Measurements from ENCODE around the gene TBC1D17.
"Not testable (repeated sequence)": the region's sequence is repeated elsewhere in the genome, so short reads cannot be mapped to it uniquely, and the experiment has no call there.

TBC1D17 gene

DNA sequence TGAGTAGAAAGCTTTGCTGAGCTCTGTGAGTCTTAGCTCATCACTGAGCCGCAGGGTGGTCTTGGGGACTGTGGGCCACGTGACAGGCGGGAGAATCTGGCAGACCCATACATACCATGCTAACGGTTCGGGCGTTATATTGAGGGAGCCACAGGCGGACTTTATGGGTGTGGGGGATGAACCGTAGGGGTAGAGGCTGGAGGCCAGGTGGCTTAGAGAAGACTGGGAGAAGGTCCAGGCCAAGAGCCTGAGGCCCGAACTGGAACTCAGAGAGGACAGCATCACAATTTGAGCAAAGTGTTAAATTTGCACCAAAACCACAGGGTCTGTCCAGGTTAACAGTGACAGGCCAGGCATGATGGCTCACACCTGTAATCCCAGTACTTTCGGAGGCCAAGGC lies 36.2 kb downstream of the TBC1D17 start:
- H3K4me1 ChIP-seq: peaks cover 48% of the 10 kb centered on the region
- peaks cover 98% of the 10 kb centered on the region for H3K36me3 ChIP-seq
- no peak overlapping the region for H3K4me3 ChIP-seq
- peaks cover 99% of the 10 kb centered on the region for H4K20me1 ChIP-seq
- no peak overlapping the region for H3K9ac ChIP-seq
- no peak for TF ChIP-seq Cebpa-rat (IDR thresholded peaks at IDR 0.05)
- H3K27me3 ChIP-seq: no peaks in the 10 kb centered on the region
- H3K9me3 ChIP-seq: no peaks in the 10 kb centered on the region
- no peak overlapping the region for H3K27ac ChIP-seq
- no peak overlapping the region for H3K4me2 ChIP-seq

DNA sequence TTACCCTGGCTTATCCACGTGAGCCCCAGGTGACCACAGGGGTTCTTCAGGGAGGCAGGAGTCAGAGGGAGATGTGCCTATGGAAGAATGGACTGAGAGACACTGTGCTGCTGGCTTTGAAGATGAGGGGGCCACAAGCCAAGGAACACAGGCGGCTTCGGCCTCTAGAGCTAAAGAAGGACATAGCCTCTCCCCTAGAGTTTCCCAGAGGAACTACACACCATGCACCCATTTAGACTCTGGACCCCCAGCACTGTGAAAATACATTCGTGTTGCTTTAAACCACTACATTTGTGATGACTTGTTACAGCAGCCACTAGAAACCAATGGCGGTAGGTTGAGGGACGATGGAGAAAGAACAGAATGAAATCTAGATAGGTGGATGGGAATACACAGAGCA lies 37.8 kb downstream of the TBC1D17 start:
- H3K4me2 ChIP-seq: no peak overlapping the region
- peaks cover 99% of the 10 kb centered on the region for H4K20me1 ChIP-seq
- no peak for TF ChIP-seq Cebpa-rat (IDR thresholded peaks at IDR 0.05)
- H3K27ac ChIP-seq: no peak overlapping the region
- no peak overlapping the region for H3K9ac ChIP-seq
- no peaks in the 10 kb centered on the region for H3K27me3 ChIP-seq
- peaks cover 51% of the 10 kb centered on the region for H3K4me1 ChIP-seq
- no peak overlapping the region for H3K4me3 ChIP-seq
- H3K36me3 ChIP-seq: peaks cover 96% of the 10 kb centered on the region
- no peaks in the 10 kb centered on the region for H3K9me3 ChIP-seq

DNA sequence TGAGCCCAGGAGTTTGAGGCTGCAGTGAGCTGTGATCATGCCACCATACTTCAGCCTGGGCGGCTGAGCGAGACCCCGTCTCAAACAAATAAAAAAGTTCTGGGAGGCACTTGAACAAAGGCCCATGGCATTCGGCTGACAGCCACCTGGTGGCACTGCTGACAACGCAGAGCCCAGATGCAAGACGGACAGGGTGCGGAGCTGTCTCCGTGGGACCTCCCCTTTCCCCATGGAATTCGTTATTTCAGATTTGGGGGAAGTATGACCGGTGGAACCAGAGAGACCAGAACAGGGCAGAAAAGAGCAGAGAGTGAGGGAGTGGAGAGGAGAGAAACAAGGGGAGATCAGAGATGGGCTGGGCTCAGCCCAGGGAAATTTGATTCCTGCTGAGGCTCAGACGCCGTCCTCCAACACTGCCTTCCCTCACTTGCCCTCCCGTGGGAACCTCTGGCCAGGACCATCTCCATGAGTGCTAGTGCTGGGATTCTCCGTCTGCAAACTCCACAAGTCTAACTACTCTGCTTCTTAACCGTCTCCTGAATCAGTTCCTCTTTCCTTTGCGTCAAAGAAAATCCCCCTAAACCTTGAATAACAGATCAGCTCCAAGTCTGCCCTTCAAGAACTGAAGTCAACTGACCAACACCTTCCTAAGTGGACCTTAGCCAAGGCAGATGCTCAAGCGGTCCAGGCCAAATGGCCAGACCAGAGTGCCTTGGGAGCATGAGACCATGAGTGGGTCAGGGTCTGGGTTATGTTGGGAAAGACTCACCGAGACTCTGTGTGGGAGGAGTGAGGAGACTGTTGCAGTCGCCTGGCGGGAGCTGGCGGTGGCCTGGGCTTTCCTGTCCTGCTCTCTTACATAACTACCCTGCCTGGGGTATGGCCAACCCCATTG lies 39.6 kb downstream of the TBC1D17 start:
- Histone ChIP-seq H3K4me2 (0 out of 2 replicates have a peak overlapping the region, but pooled peaks have one; percentile 1), H3K27ac (0 out of 2 replicates have a peak overlapping the region, but pooled peaks have one; percentile 7), H3K27me3 (no peaks in the 10 kb centered on the region), H3K36me3 (peaks cover 97% of the 10 kb centered on the region), H3K4me3 (no peak overlapping the region), H3K9me3 (no peaks in the 10 kb centered on the region), H3K4me1 (peaks cover 55% of the 10 kb centered on the region), H3K9ac (no peak overlapping the region), H4K20me1 (peaks cover 99% of the 10 kb centered on the region)
- TF ChIP-seq Cebpa-rat (IDR thresholded peaks at IDR 0.05): no peak

DNA sequence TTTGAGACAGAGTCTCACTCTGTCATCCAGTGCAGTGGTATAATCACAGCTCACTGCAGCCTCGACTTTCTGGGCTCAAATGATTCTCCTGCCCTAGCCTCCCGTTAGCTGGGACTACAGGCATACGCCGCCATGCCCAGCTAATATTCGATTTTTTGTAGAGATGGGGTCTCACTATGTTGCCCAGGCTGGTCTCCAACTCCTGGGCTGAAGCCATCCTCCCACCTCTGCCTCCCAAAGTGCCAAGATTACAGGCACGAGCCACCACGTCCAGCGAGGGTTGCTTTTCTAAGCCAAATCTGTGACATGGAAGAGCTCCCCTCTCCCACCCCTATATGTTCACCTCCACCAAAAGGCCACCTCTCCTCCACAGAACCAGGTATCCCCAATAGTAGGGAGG lies 40.6 kb downstream of the TBC1D17 start:
- peaks cover 55% of the 10 kb centered on the region for H3K4me1 ChIP-seq
- H3K4me3 ChIP-seq: no peak overlapping the region
- H3K27me3 ChIP-seq: no peaks in the 10 kb centered on the region
- peaks cover 97% of the 10 kb centered on the region for H3K36me3 ChIP-seq
- no peak overlapping the region for H3K9ac ChIP-seq
- H4K20me1 ChIP-seq: peaks cover 99% of the 10 kb centered on the region
- no peak overlapping the region for H3K27ac ChIP-seq
- TF ChIP-seq Cebpa-rat (IDR thresholded peaks at IDR 0.05): no peak
- no peak overlapping the region for H3K4me2 ChIP-seq
- H3K9me3 ChIP-seq: no peaks in the 10 kb centered on the region

DNA sequence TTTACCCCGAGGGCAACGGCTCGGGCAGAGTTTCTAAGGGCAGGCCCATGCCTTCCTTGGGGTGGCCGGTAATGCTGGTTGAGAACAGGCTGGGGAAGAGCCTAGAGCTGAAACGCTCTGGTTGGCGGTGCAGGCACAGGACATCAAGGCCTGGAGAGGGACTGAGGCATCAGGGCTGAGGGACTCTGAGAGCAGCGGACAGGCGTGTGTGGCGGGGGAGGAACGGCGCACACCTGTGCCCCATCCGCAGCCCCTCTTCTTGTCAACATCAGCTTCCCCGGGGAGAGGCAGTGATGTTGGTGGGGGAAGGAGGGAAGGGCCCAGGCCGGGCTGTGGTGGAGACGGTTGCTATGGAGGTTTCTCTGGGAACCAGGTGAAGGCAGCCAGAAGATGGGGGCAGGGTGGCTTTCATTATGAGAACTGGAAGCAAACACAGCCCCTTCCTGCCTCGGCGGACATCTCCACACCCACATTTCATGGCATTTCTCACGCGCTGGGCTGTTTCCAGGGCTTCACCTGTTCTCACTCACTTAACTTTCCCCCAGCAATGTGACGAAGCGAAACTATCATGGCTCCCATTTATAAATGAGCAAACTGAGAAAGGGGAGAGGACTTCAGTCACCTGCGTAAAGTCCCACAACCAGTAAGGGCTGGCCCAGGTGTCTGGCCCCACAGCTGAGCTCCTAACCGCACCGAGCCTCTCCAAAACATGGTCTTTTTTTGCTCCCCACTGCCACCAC lies 43.3 kb downstream of the TBC1D17 start:
- Histone ChIP-seq H4K20me1 (peaks cover 99% of the 10 kb centered on the region), H3K27ac (peak overlapping the region; percentile 87), H3K4me1 (peaks cover 81% of the 10 kb centered on the region), H3K36me3 (peaks cover 96% of the 10 kb centered on the region), H3K9ac (peak overlapping the region; percentile 64), H3K4me2 (peak overlapping the region; percentile 98), H3K4me3 (no peak overlapping the region), H3K27me3 (no peaks in the 10 kb centered on the region), H3K9me3 (no peaks in the 10 kb centered on the region)
- no peak for TF ChIP-seq Cebpa-rat (IDR thresholded peaks at IDR 0.05)

DNA sequence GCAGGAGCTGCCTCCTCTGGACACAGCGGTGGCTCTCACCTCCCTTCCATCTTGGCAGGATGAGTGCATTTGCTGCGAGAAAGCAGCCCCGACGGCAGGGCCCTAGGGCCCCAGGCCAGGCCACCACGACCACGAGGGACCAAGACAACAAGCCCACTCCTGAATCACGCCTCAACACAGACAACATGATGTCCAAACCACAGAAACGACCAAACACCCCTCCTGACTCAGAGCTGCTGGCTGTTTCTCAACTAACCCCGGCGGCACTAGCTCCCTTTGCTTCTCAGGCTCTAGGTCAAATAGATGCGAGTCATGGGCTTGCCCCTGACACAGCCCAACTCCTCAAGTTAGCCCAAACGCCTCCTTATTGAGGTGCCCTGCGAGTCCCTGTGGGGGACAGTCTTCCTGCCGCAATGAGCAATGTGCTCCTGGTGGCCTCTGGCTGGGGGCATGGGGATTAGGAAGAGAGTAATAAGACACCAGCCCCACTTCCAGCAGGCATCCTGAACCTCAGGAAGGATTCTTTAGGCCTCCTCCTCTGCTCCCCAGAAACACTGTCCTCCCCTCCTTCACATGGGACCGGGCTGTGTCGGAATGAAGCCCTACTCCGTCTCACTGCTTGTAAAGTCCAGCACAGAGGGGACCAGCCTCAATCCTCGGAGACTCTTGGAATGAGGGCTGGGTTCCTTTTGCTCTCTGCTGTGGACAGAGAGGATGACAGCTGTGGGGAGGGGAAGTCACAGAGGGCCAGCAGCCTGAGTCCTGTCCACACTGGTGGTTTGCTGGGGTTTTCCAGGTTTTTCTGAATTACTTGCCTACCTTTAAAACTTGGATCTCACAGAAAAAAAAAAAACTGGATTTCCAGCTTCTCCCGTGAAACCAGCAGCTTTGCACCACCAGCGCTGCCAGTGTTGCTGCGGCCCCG lies 44.6 kb downstream of the TBC1D17 start:
- peaks cover 95% of the 10 kb centered on the region for H3K36me3 ChIP-seq
- peak overlapping the region; percentile 98 for H3K4me2 ChIP-seq
- H3K9ac ChIP-seq: peak overlapping the region; percentile 64
- H3K27ac ChIP-seq: peak overlapping the region; percentile 87
- H3K4me3 ChIP-seq: no peak overlapping the region
- no peaks in the 10 kb centered on the region for H3K9me3 ChIP-seq
- peaks cover 92% of the 10 kb centered on the region for H3K4me1 ChIP-seq
- no peak for TF ChIP-seq Cebpa-rat (IDR thresholded peaks at IDR 0.05)
- H3K27me3 ChIP-seq: no peaks in the 10 kb centered on the region
- H4K20me1 ChIP-seq: peaks cover 99% of the 10 kb centered on the region

DNA sequence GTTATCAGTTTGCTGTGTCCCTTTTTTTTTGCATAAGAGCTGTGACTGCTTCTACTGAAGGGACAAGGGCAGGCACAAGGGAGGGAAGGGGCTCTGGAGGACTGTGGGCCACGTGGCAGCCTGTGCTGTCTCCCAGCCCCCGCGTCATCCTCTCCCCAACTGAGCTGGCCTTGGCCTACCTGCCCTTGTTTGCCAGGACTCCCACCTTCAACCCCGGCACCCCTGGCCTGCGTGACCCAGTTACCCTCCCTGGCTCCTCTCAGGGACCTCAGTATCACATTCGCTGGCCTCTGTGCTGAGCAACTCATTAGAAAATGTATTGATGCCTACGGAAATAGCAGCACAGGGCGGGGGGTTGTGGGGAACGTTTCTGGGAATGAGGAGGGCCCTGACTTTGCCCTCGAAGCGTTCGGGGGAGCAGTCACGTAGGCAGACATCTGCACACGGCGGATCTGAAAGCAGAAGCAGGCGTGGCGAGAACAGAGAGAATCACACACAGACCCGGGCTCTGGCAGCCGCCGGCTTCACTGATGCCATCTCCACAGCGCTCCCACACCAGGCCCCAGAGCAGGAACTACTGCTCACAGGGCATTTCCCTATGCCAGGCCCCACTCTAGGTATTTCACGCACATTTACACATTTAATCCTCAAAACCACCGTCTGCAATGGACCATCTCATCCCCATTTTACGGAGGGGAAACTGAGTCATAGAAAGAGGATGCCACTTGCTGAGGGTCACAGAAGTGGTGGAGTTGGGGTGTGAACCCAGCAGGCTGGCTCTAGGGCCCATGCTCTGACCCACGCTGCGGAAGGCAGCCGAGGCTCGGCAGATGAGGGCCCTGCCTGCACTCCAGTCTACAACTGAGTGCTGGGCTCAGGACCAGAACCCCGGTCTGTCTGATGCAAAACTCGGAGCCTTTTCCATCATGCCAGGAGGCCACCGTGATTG lies 45.8 kb downstream of the TBC1D17 start:
- H3K27me3 ChIP-seq: no peaks in the 10 kb centered on the region
- peaks cover 98% of the 10 kb centered on the region for H4K20me1 ChIP-seq
- TF ChIP-seq Cebpa-rat (IDR thresholded peaks at IDR 0.05): no peak
- peaks cover 92% of the 10 kb centered on the region for H3K4me1 ChIP-seq
- H3K27ac ChIP-seq: peak overlapping the region; percentile 87
- peak overlapping the region; percentile 41; the same call in 1 of the 2 replicates for H3K4me3 ChIP-seq
- peaks cover 92% of the 10 kb centered on the region for H3K36me3 ChIP-seq
- peak overlapping the region; percentile 70 for H3K9ac ChIP-seq
- H3K9me3 ChIP-seq: no peaks in the 10 kb centered on the region
- peak overlapping the region; percentile 98 for H3K4me2 ChIP-seq

DNA sequence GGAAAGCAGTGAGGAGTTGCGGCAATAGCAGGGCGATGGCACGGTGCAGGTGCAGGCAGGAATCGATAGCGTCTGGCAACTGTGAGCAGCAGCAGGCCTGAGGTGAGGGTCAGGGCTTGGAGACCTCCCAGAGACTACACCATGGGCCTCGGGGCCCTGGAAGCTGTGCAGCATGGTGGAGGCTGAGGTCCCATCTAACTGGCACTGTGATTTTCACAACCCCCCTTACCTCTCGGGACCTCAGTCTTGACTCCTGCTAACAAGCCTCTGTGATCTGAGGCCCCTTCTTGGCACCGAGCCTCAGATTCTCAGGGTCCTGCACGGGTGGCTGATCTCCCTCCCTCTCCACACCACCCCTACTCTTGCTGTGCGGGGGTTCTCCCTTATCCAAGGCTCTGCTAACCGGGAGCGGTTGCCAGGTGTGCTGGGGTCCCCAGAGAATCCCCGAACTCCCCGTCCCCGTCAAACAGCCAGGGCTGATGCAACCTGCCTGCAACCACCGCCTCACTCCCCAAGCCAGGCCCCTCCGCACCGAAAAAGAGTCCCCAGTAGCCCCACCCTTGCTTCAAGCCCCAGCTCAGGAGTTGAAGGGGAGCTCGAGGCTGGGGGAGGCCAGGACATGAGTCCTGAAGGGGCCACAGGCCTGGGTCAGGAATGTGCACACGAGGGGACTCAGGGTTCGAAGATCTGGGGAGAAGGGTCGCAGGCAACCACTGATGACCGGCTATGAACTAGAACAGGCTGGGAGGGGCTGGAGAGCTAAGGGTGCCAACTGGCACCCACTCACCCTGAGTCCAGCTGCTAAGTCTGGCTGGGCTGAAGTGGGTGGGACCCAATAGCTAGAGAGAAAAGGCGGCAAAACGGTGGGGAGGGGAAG lies 46.7 kb downstream of the TBC1D17 start:
- TF ChIP-seq Cebpa-rat (IDR thresholded peaks at IDR 0.05): peak; percentile 63; the same call in 1 of the 2 replicates
- Histone ChIP-seq H3K27me3 (no peaks in the 10 kb centered on the region), H3K9ac (peak overlapping the region; percentile 70), H3K27ac (peak overlapping the region; percentile 87), H3K4me1 (peaks cover 89% of the 10 kb centered on the region), H3K4me2 (peak overlapping the region; percentile 98), H3K9me3 (no peaks in the 10 kb centered on the region), H3K4me3 (peak overlapping the region; percentile 41), H4K20me1 (peaks cover 90% of the 10 kb centered on the region), H3K36me3 (peaks cover 86% of the 10 kb centered on the region)

DNA sequence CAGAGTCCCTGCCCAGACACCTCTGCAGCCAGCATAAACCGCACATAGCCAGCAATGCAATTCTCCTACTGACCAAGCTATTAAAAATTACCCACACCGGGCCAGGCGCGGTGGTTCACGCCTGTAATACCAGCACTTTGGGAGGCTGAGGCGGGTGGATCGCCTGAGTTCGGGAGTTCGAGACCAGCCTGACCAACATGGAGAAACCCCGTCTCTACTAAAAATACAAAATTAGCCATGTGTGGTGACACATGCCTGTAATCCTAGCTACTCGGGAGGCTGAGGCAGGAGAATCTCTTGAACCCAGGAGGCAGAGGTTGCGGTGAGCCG lies 47.3 kb downstream of the TBC1D17 start:
- H3K4me1 ChIP-seq: peaks cover 83% of the 10 kb centered on the region
- H3K4me2 ChIP-seq: peak overlapping the region; percentile 98
- H3K27ac ChIP-seq: peak overlapping the region; percentile 87
- peaks cover 80% of the 10 kb centered on the region for H3K36me3 ChIP-seq
- H3K9ac ChIP-seq: peak overlapping the region; percentile 70
- not testable (repeated sequence) for H3K9me3 ChIP-seq, H3K27me3 ChIP-seq
- peaks cover 84% of the 10 kb centered on the region for H4K20me1 ChIP-seq
- peak overlapping the region; percentile 41 for H3K4me3 ChIP-seq

All from BLaER1 (cell line).